Lower leg skin (tissue), 4 donors: ENCODE measurements around the gene KCNC3. TPM values are rescaled to one million over a fixed set of nuclear protein-coding genes. Genes with fewer than 3 reads are reported as not detected.

Experiments used
- DNase-seq, 2 donors: peaks; one replicate each; pipeline ENCODE4 v3.0.0-alpha.2; 2019; ENCODE audit warnings: low spot score in 2 of 2
- H3K4me3 ChIP-seq: fragments of 200-600 bp; sonication (generic); 2 replicates; pipeline ENCODE4 v1.5.1; 2017; ENCODE audit warnings: mild to moderate bottlenecking, low read depth; ENCODE audit not compliant: poor library complexity, severe bottlenecking
- CTCF ChIP-seq, 3 donors: fragments of 450-650 bp; IDR thresholded peaks; one replicate each; pipeline ENCODE4 v1.5.1; 2016; ENCODE audit warnings: antibody characterized with exemption in 3 of 3, mild to moderate bottlenecking in 3 of 3, moderate library complexity in 2 of 3
- POLR2A ChIP-seq, 2 donors: fragments of 450-650 bp; IDR thresholded peaks; one replicate each; pipeline ENCODE4 v1.6.1; 2016 to 2017; ENCODE audit warnings: antibody characterized with exemption in 2 of 2, mild to moderate bottlenecking in 1 of 2, moderate library complexity in 1 of 2
- WGBS, 2 donors: methylation state at CpG; one replicate each; pipeline ENCODE4 v1.1.5; 2018; 5-methylcytosine and 5-hydroxymethylcytosine counted together
- intact Hi-C: fragments of 100-400 bp; cut with DNase I; formaldehyde crosslinking; loops from one replicate; pipeline ENCODE4 v1.15.0; 2023; ENCODE audit warnings: low total_unique reads
- total RNA-seq, 4 donors: library from RNA; depleted of rRNA; stranded (reverse); fragments of >200 nt; gene quantifications; one replicate each; pipeline ENCODE4 v1.1.0, GENCODE V29; 2016

The KCNC3 gene
- total RNA-seq, 4 donors from 2014 or later = 0.53 to 2.0 (median 1.7) TPM

- 66% methylated on average over 15 of the region's 15 CpGs for WGBS, 2 donors
- TF ChIP-seq POLR2A (IDR thresholded peaks at IDR 0.05) (no peak), CTCF (IDR thresholded peaks at IDR 0.05) (no peak)
- H3K4me3 ChIP-seq = no peak overlapping the region
- intact Hi-C loops = no loop called here
- DNase-seq = no peak
Observed at GRCh38 chr19:50290775-50291174, 38.4 kb downstream of the KCNC3 start.

GRCh38 chr19:50290011-50290410, 39.2 kb downstream of the KCNC3 start:
- WGBS, 2 donors = 63 to 78% methylated on average over 6 of the region's 6 CpGs
- intact Hi-C loops = no loop called here
- TF ChIP-seq POLR2A (IDR thresholded peaks at IDR 0.05) (no peak), CTCF (IDR thresholded peaks at IDR 0.05) (no peak)
- H3K4me3 ChIP-seq = no peak overlapping the region
- DNase-seq = no peak

GRCh38 chr19:50288954-50289353, 40.2 kb downstream of the KCNC3 start:
- DNase-seq = no peak
- TF ChIP-seq POLR2A (IDR thresholded peaks at IDR 0.05) = no peak
- TF ChIP-seq CTCF (IDR thresholded peaks at IDR 0.05) = no peak
- WGBS, 2 donors = 86 to 93% methylated on average over 5 of the region's 5 CpGs
- no peak overlapping the region for H3K4me3 ChIP-seq
- intact Hi-C loops = no loop called here

GRCh38 chr19:50287331-50287730, 41.8 kb downstream of the KCNC3 start:
- 87 to 95% methylated on average over 2 of the region's 2 CpGs for WGBS, 2 donors
- DNase-seq = no peak
- no peak overlapping the region for H3K4me3 ChIP-seq
- intact Hi-C loops = no loop called here
- TF ChIP-seq CTCF (IDR thresholded peaks at IDR 0.05) (no peak), POLR2A (IDR thresholded peaks at IDR 0.05) (no peak)

DNA sequence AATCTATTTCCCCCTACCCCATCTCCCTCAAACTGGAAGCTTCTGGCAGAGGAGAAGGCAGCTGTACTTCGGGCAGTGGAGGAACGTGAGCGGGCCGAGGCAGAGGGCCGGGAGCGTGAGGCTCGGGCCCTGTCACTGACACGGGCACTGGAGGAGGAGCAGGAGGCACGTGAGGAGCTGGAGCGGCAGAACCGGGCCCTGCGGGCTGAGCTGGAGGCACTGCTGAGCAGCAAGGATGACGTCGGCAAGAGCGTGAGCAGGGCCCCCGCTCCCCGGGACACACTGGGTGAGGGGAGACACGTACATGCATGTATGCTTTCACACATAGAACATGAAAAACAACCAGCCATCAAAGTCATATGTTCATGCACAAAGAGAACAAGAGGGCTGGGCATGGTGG, 42.7 kb downstream of the KCNC3 start:
- DNase-seq = no peak
- intact Hi-C loops = no loop called here
- WGBS, 2 donors = 95 to 97% methylated on average over 18 of the region's 18 CpGs
- TF ChIP-seq POLR2A (IDR thresholded peaks at IDR 0.05) (no peak), CTCF (IDR thresholded peaks at IDR 0.05) (no peak)
- no peak overlapping the region for H3K4me3 ChIP-seq

DNA sequence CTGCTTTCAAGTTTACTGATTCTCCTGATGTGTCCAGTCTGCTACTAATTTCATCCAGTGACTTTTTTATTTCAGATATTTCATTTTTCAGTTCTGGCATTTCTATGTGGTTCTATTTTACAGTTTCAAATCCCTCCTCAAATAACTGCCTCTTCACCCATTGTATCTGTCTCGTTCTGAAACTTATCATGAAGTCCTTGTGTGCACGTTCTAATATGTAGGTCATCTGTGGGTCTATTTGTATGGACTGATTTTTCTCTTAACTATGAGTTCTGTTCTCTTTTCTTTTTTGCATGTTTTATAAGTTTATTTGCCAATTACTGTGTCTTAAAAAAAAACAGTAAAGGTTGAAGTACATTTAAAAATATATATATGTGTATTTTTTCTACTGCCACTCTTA, 43.3 kb downstream of the KCNC3 start:
- 79 to 88% methylated on average over 2 of the region's 2 CpGs for WGBS, 2 donors
- H3K4me3 ChIP-seq = no peak overlapping the region
- intact Hi-C loops = no loop called here
- TF ChIP-seq CTCF (IDR thresholded peaks at IDR 0.05) (no peak), POLR2A (IDR thresholded peaks at IDR 0.05) (no peak)
- DNase-seq = no peak
